IMR-90 (cell line): ENCODE data around the gene KRI1. TPM values are rescaled to one million over a fixed set of nuclear protein-coding genes. Genes with fewer than 3 reads are reported as not detected.
A peak's percentile ranks its signal among the peaks of the same experiment; 100 is the strongest.

Experiments
- ATAC-seq: fragments of 200-7000 bp; cut with Tn5 transposase; 2 replicates; pipeline ENCODE4 v1.9.1; 2020; ENCODE audit warnings: low read depth, mild to moderate bottlenecking, moderate library complexity
- BruUV-seq: library from RNA; stranded (reverse); fragments of 400-500 nt; replicated peaks from 2 replicates; lab custom pipeline; 2021; lab: Mats Ljungman, UMichigan
- CTCF ChIA-PET: fragments of 300-600 bp; formaldehyde crosslinking; extraction: SDS; loops from one replicate; lab custom pipeline; 2021; ENCODE audit warnings: antibody characterized with exemption; lab: Yijun Ruan, JAX
- POLR2A ChIA-PET: fragments of 300-600 bp; sonication (Branson Sonifier 250); formaldehyde crosslinking; loops from one replicate; lab custom pipeline; 2022; ENCODE audit warnings: antibody characterized with exemption; ENCODE audit not compliant: unreplicated experiment; lab: Charles Lee
- DNase-seq: peaks from one replicate; pipeline ENCODE4 v3.0.0; 2013
- H2AFZ ChIP-seq: replicated peaks from 2 replicates; pipeline ENCODE3; 2013; ENCODE audit warnings: low read length, mild to moderate bottlenecking; ENCODE audit not compliant: poor library complexity
- H2AK5ac ChIP-seq: 2 replicates; pipeline ENCODE4 v1.6.1; 2013; ENCODE audit warnings: low read depth, low read length, inconsistent platforms
- H2AK9ac ChIP-seq: replicated peaks from 2 replicates; pipeline ENCODE3; 2013; ENCODE audit warnings: mild to moderate bottlenecking, low read depth, low read length, moderate library complexity; ENCODE audit not compliant: poor library complexity
- H2BK120ac ChIP-seq: 2 replicates; pipeline ENCODE4 v1.6.1; 2013; ENCODE audit warnings: low read depth, low read length, inconsistent platforms
- H2BK15ac ChIP-seq: 3 replicates; pipeline ENCODE4 v1.6.1; 2013; ENCODE audit warnings: low read depth, low read length, inconsistent platforms
- H2BK20ac ChIP-seq: 2 replicates; pipeline ENCODE4 v1.6.1; 2013; ENCODE audit warnings: low read depth, mild to moderate bottlenecking, inconsistent platforms, low read length, moderate library complexity
- H2BK5ac ChIP-seq: 2 replicates; pipeline ENCODE4 v1.6.1; 2013; ENCODE audit warnings: mild to moderate bottlenecking, low read depth, low read length, inconsistent platforms; ENCODE audit not compliant: poor library complexity, severe bottlenecking
- H3K14ac ChIP-seq: replicated peaks from 2 replicates; pipeline ENCODE4 v1.6.1; 2013; ENCODE audit warnings: low read depth, low read length, inconsistent platforms
- H3K18ac ChIP-seq: 2 replicates; pipeline ENCODE4 v1.6.1; 2013; ENCODE audit warnings: low read depth, low read length, control low read depth
- H3K23ac ChIP-seq: 2 replicates; pipeline ENCODE4 v1.6.1; 2013; ENCODE audit warnings: low read depth, low read length, inconsistent platforms
- H3K27ac ChIP-seq: 2 replicates; pipeline ENCODE4 v1.5.1; 2013; ENCODE audit warnings: mild to moderate bottlenecking, control low read depth, low read length; ENCODE audit not compliant: insufficient read depth
- H3K27me3 ChIP-seq: 2 replicates; pipeline ENCODE4 v1.6.1; 2013; ENCODE audit warnings: low read length; ENCODE audit not compliant: control insufficient read depth, insufficient read depth
- H3K36me3 ChIP-seq: 2 replicates; pipeline ENCODE4 v1.6.1; 2013; ENCODE audit warnings: low read length, mixed read lengths; ENCODE audit not compliant: control insufficient read depth, insufficient read depth
- H3K4ac ChIP-seq: 2 replicates; pipeline ENCODE4 v1.6.1; 2013; ENCODE audit warnings: low read depth, low read length, inconsistent platforms
- H3K4me1 ChIP-seq: 2 replicates; pipeline ENCODE4 v1.6.1; 2013; ENCODE audit warnings: low read length, mixed read lengths; ENCODE audit not compliant: control insufficient read depth, insufficient read depth
- H3K4me2 ChIP-seq: 2 replicates; pipeline ENCODE4 v1.6.1; 2013; ENCODE audit warnings: low read depth, mild to moderate bottlenecking, control low read depth, low read length, moderate library complexity
- H3K4me3 ChIP-seq: 2 replicates; pipeline ENCODE4 v1.5.1; 2013; ENCODE audit warnings: low read depth, mild to moderate bottlenecking, control low read depth, low read length, moderate library complexity; ENCODE audit not compliant: insufficient read depth
- H3K56ac ChIP-seq: 2 replicates; pipeline ENCODE4 v1.6.1; 2013; ENCODE audit warnings: low read length, inconsistent platforms; ENCODE audit not compliant: insufficient read depth; ENCODE audit errors: extremely low read depth
- H3K79me1 ChIP-seq, 2 experiments: 2 replicates each; pipeline ENCODE4 v1.6.1; 2013; ENCODE audit warnings: low read length in 2 of 2, inconsistent platforms in 1 of 2, low read depth in 1 of 2
- H3K9ac ChIP-seq: 2 replicates; pipeline ENCODE4 v1.6.1; 2013; ENCODE audit warnings: low read depth, low read length, control low read depth
- H3K9me1 ChIP-seq: 2 replicates; pipeline ENCODE4 v1.6.1; 2013; ENCODE audit warnings: low read length, inconsistent platforms; ENCODE audit not compliant: insufficient read depth
- H3K9me3 ChIP-seq: 2 replicates; pipeline ENCODE4 v1.6.1; 2013; ENCODE audit warnings: low read length; ENCODE audit not compliant: control insufficient read depth, insufficient read depth
- H4K20me1 ChIP-seq: 2 replicates; pipeline ENCODE4 v1.6.1; 2013; ENCODE audit warnings: low read length, inconsistent platforms; ENCODE audit not compliant: insufficient read depth
- H4K5ac ChIP-seq: 2 replicates; pipeline ENCODE4 v1.6.1; 2013; ENCODE audit warnings: mild to moderate bottlenecking, low read depth, low read length, control low read depth
- H4K8ac ChIP-seq, 2 experiments: 2 replicates each; pipeline ENCODE4 v1.6.1; 2013; ENCODE audit warnings: low read depth in 2 of 2, low read length in 2 of 2, control low read depth in 1 of 2, inconsistent platforms in 1 of 2
- H4K91ac ChIP-seq: 2 replicates; pipeline ENCODE4 v1.6.1; 2013; ENCODE audit warnings: low read depth, low read length, inconsistent platforms; ENCODE audit not compliant: insufficient read depth
- MAFK ChIP-seq: IDR thresholded peaks from 2 replicates; pipeline ENCODE4 v1.6.1; 2012; ENCODE audit warnings: low read depth, low read length, improper control_type of control experiment
- POLR2A ChIP-seq: IDR thresholded peaks from 2 replicates; pipeline ENCODE4 v1.6.1; 2012; ENCODE audit warnings: mild to moderate bottlenecking, low read depth, low read length
- WGBS, 2 experiments: methylation state at CpG; one replicate each; pipeline versions ENCODE4 v1.1.5 to v1.1.7; 2013; ENCODE audit warnings: missing lambda C conversion rate in 2 of 2; ENCODE audit not compliant: insufficient read length in 1 of 2; ENCODE audit errors: extremely low coverage in 2 of 2; 5-methylcytosine and 5-hydroxymethylcytosine counted together
- dilution Hi-C: fragments of 300-500 bp; cut with HindIII; formaldehyde crosslinking; loops from one replicate; pipeline ENCODE4 v1.14.3; 2018; ENCODE audit warnings: low sequenced_read_pairs; ENCODE audit not compliant: unreplicated experiment
- in situ Hi-C: fragments of 300-500 bp; cut with MboI; formaldehyde crosslinking; loops from 3 replicates; pipeline ENCODE4 v1.14.3; 2019; ENCODE audit warnings: low sequenced_read_pairs, inconsistent platforms, mixed read lengths
- intact Hi-C: fragments of 100-400 bp; cut with micrococcal nuclease; formaldehyde crosslinking; loops from 2 replicates; pipeline ENCODE4 v1.10.0; 2022
- polyA plus RNA-seq, 3 experiments: library from polyadenylated mRNA; depleted of rRNA; stranded (reverse); fragments of >200 nt; gene quantifications; 2 replicates each; pipeline ENCODE4 v1.2.3, GENCODE V29; 2012; ENCODE audit warnings: low replicate concordance in 1 of 3
- total RNA-seq: library from RNA; depleted of rRNA; stranded (reverse); fragments of >200 nt; gene quantifications from 2 replicates; pipeline ENCODE4 v1.2.3, GENCODE V29; 2012

The KRI1 gene
- total and polyA plus RNA-seq, 2 of the 4 experiments (the other 2 are of a cell fraction), result 5.7 to 13.3 TPM

- Histone ChIP-seq H3K4me2 (peak within 1 kb of the TSS; percentile 96), H2AFZ (peak within 1 kb of the TSS; percentile 96), H3K4me3 (peak within 1 kb of the TSS; percentile 97), H2AK9ac (peak within 1 kb of the TSS; percentile 97), H2AK5ac (peak within 1 kb of the TSS; percentile 83), H3K9me1 (peaks cover 13% of the 10 kb centered on the region; the same call in 1 of the 2 replicates), H3K56ac (peak within 1 kb of the TSS; percentile 39; the same call in 1 of the 2 replicates), H4K20me1 (peaks cover 8% of the 10 kb centered on the region), H2BK120ac (no peak within 1 kb of the TSS), H3K4me1 (peaks cover 5% of the 10 kb centered on the region; the same call in 1 of the 2 replicates), H3K9ac (peak within 1 kb of the TSS; percentile 79), H3K4ac (peak within 1 kb of the TSS; percentile 65), H4K8ac (peak within 1 kb of the TSS; percentile 79 to 83; a peak in 3 of 4 replicates), H3K9me3 (no peaks in the 10 kb centered on the region), H3K27ac (peak within 1 kb of the TSS; percentile 87), H3K18ac (peak within 1 kb of the TSS; percentile 40; the same call in 1 of the 2 replicates), H2BK15ac (no peak within 1 kb of the TSS; the same call in 2 of the 3 replicates), H3K14ac (peak within 1 kb of the TSS; percentile 66), H3K23ac (peak within 1 kb of the TSS; percentile 51; the same call in 1 of the 2 replicates), H3K36me3 (peaks cover 16% of the 10 kb centered on the region), H4K5ac (peak within 1 kb of the TSS; percentile 36; the same call in 1 of the 2 replicates), H3K79me1 (peaks cover 17 to 37% of the 10 kb centered on the region in 2 experiments), H4K91ac (no peak within 1 kb of the TSS; the same call in 1 of the 2 replicates), H2BK5ac (peak within 1 kb of the TSS; percentile 77), H2BK20ac (no peak within 1 kb of the TSS), H3K27me3 (peaks cover 3% of the 10 kb centered on the region)
- in situ Hi-C loops, result no loop called here
- ChIA-PET POLR2A (no interaction called here), CTCF (no interaction called here)
- no TSS peak for BruUV-seq
- DNase-seq, result peak; percentile 47
- dilution Hi-C loops, result no loop called here
- peak; percentile 97 for ATAC-seq
- no peak for TF ChIP-seq MAFK
- peak; percentile 83 for TF ChIP-seq POLR2A
- WGBS, 2 experiments, result 3% methylated on average over 32 of the region's 79 CpGs; no CpG with 5 or more reads in 1 of the 2 experiments
- intact Hi-C loops, result no loop called here
Measured at GRCh38 chr19:10543420-10544241, 22.2 kb downstream of the KRI1 start, which contains the start of gene ATG4D. Gene ATG4D (plus strand): TSS chr19:10543904. CDS start chr19:10544091, 187 bp downstream.
